GM18870 (cell line): ENCODE measurements around the gene TBCE.

Experiments
- ATAC-seq: cut with Tn5 transposase; IDR thresholded peaks from one replicate; pipeline ENCODE4 v1.9.1; 2021; ENCODE audit warnings: moderate library complexity; ENCODE audit not compliant: unreplicated experiment

The TBCE gene, protein sequence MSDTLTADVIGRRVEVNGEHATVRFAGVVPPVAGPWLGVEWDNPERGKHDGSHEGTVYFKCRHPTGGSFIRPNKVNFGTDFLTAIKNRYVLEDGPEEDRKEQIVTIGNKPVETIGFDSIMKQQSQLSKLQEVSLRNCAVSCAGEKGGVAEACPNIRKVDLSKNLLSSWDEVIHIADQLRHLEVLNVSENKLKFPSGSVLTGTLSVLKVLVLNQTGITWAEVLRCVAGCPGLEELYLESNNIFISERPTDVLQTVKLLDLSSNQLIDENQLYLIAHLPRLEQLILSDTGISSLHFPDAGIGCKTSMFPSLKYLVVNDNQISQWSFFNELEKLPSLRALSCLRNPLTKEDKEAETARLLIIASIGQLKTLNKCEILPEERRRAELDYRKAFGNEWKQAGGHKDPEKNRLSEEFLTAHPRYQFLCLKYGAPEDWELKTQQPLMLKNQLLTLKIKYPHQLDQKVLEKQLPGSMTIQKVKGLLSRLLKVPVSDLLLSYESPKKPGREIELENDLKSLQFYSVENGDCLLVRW

DNA sequence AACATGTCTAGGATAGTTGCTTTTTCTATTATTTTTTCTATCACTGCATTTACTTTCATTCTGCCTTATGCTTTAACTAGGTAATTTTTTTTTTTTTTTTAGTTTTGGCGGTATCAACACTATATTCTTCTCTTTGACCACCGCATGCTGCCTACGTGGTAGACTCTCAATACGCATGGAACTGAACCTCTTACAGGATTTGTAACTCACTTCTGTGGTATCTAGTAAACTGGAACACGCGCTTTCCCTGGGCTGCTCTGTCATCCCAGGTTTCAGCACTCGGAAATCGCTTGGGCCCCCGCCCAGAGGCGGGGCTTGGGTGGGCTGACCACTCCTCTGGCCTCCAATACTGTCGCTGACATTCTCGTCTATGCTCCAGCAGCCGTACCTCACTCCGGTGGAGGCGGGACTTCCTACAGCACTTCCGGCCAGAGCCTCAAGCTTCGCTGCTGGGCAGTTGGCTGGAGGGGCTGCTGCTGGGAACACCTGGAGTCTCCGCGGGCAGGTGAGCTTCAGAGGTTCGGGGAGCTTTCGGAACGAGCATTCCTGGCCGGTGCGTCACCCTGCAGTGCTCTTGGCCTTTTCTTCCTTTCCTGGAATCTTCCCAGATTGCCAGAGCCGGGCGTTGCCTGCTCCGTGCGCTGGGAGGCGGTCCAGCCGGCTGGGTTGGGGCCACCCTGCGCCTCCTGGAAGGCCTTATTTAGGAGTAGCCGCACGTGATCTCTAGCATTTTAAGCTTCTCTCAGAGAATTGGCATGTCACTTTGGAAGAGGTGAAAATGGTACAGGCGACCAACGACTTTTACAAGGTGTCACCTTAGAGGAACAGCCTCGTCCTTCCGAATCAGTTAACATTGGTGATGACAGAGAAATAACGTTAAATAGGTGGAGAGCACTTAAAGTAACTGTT, at the start of gene TBCE:
Gene TBCE, plus strand, starts transcription at position 428 of the 909 bp plus-strand sequence. CDS start 12,623 bp downstream, outside the sequence.
- ATAC-seq: peak; percentile 98

DNA sequence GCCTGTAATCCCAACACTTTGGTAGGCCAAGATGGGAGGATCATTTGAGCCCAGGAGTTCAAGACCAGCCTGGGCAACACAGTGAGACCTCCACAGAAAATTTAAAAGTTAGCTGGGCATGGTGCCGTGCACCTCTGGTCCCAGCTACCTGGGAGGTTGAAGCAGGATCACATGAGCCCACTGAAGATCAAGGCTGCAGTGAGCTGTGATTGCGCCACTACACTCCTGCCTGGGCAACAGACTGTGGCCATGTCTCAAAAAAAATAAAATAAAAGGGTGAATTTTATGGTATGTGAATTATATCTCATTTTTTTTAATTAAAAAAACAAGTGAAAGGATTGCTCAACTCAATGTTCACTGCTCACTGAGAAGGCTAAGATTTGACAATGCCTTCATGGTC, 48.0 kb upstream of the TBCE start:
- ATAC-seq: no peak

DNA sequence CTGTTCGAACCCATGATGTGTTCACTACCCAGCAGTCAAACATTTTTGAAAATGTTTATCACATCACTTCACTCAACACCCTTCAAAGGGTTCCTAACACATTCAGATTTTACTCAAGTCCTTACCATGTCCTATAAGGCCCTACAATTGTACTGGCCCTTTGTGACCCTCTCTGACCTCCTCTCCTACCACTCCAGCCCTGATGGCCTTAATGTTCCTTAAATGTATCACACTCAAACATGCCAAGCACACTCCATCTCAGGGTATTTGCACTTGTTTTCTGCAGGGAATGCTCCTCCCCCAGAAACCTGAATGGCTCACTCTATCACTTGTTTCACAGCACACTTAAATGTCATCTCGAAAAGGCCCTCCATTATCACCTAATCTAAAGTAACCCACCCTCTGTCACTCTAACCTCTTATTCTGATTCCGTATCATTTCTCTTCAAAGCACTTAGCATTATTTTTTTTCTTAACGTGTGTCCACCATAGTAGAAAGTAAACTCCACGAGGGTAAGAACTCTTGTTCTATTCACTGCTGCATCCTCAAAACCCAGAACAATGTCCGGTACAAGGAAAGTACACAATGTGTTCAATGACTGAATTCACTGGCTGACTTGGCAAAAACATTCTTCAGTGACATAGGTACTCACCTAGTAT, 46.6 kb upstream of the TBCE start:
- no peak for ATAC-seq

DNA sequence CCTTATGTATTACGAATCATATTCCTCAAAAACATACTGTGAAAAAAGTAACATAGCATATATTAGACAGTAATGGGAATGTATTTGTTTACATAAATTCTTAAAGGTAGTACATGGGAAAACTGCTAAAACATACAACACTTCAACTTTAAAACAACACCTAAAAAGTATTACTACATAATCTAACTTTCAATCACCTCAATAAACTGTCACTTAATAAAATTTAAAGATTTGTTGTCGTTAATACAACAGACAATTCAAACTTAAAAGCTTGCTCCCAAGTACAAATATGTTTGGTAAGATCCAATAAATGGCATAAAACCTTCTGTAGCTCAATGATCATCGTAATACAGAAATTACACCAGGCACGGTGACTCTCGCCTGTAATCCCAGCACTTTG, 42.9 kb upstream of the TBCE start:
- no peak for ATAC-seq

DNA sequence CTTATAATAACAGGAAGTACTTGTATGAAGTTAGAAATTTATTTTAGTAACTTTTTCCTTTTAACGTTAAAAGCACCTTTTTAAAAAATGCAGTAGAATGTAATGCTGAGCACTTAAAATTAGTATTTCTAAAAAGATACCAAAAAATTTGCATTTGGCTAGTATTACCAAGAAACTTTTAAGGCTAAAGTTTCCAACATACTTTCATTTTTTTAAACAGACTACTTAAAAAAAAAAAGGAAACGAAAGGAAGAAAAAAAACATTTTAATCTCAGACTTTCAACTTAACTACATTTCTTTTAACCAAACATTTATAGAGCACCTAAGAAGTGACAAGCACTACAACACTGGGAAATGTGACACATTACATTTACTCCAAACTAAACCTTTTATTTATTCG, 42.1 kb upstream of the TBCE start:
- no peak for ATAC-seq

DNA sequence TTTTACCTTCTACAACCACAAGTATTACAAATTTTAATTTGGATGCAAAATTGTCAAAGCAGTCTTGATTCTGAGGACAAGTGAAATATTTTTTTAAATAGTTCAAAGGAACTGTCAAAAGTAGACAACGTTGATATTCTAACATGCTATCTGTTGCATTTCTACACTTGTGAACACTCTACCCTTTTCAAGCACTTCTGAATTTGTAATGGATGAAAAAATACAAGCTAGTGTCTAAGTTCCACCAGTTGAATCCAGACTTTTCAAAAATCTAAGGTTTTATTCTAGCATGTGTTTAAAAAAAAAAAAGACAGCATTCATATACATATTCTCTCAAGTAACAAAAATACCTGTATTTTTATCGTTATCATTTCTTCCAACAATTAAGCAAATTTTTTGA, 41.4 kb upstream of the TBCE start:
- ATAC-seq: no peak

DNA sequence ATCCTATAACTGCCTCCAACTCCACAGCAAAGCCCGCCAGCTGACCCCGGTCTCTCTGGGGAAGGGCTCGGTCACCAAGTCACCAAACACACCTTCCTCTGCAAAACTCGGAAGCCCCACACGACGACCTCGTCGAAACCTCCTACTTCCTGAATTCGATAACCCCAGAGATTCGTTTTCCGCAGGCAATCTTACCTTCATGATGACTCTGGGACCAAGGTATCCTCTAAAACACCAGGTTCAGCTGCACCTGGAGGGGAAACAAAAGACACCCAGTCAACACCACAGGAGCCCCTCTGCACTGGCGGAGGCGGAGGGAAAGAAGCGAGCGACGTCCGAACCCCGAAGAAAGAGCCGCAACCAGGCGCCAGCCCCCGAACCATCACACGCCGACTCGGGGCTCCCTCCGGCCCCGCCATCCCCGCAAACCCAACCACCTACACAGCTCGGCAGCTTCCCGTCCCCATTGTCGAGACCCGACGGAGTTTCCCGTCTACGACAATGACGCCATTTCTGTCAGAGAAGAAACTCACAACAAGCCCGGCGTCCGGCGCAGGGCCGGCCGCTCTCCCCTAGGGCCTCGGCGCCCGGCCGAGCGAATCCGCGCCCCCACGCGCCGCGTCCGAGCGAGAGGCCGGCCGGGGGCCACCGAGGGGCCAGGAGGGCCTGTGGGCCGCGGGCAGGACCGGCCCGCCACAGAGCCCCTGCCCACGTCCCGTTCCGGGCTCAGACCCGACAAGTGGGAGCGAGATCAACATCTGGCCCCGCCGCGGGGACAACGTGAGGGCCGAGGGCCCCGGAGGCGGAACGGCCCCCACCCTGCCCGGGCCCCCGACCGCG, 40.3 kb upstream of the TBCE start:
- ATAC-seq: no peak

DNA sequence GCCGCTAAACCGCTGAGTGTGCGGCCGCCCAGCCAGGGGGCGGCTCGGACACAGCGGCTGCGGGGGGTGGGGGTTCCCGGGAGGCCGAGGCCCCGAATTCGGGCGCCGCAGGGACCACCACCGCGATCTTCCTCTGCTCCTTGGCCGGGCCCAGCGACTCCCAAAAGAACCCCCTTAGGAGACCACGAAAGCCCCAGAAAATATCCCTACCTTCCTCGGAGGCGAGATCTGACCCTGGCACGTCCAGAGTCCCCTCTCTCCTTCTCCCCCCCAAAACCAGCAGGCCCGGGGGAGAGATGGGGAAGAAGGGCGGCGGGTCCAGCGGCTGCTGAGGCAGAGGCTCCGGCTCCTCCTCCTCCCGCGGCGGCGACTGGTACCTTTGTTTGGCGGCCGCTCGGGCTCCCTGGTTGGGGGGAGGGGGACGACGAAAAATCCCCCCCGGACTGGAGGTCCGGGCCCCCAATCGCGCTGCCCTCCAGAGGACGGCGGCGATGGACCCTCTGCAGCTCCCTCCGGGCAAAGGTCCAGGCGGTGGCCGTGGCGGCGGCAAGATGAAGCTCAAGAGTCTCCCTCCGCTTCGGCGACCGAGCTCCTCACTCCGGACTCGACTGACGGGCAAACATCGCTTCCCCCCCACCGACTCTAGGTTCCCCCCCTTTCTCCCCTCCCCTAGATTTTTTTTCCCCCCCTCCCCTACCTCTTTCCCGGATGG, 39.5 kb upstream of the TBCE start, which contains the start of gene ARID4B:
Gene ARID4B, minus strand, starts transcription at position 621 of the 712 bp plus-strand sequence. CDS start 1,260 bp downstream, outside the sequence.
- ATAC-seq: no peak

DNA sequence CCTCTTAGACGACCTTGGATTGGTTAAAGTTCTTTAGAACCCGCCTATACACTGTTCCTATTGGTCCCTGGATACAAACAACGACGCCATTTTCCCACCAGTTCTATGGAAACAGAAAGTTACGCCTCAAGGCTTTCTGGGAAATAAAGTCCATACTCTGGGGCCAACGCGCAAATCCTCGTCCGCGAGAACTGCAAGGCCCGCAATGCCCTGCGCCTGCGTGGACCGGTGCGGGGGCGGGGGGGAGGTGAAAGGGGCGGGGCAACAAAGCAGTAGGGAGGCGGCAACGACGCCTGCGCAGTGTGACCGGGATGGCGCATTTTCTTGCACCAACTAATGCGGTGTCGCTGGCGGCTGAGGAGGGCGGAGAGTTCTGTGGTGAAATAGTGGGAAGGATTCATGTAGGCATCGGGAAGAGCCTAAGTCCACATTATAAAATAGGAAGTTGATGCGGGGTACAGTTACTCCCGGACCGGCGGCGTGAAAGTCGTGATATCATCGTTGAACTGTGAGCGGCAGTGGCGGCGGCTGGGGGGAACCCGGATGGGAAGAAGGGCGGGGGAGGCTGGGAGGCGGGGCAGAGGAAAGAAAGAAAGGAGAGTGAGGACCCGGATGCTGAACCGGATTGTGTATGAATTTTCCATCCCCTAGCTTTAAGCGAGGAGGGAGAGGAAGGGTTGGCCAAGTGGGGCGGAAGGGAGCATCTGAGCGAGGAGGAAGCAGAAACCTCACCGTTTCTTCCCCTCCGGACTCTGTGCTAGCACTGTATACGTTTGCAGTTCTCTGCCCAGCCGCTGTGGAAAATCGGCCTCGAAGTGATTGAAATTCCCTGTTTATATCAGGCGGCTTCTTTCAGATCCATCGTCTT, 38.7 kb upstream of the TBCE start, which contains the start of gene GGPS1:
Gene GGPS1, plus strand, starts transcription at position 300 of the 868 bp plus-strand sequence. CDS start 6,695 bp downstream, outside the sequence.
- peak; percentile 73 for ATAC-seq

DNA sequence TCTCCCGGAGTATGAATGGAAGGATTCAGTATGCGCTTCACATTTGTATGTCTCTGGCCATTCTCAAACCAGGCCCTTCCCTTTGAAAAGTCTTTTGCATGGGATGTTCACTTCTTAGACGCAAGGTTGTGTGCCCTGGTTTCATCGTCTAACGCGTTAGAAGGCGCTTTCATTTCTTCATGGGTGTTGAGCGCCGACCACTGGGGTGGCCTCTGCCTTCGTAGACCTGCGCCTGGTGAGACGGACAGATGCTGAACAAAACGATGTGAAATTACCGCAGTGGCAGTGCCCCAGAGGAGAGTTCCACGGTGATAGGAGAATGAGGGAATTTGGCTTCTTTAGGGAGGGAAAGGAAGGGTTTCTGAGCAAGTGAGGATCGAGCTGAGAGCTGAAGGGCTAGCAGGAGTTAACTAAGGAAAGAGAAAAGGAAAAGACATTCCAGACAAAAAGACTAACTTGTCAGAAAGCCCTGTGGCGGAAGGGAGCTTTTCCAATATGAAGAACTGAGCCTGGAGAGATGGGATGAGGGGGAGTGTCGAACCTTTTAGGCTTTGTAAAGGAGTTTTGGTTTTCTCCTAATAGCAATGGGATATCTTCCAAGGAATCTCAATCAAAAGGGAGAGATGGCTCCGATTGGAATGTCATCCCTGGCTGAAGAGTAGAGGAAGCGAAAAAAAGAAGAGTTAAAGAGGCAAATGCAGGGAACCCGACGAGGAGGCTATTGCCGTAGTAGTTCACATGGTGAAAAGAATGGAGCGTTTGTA, 37.9 kb upstream of the TBCE start:
- ATAC-seq: peak; percentile 20

DNA sequence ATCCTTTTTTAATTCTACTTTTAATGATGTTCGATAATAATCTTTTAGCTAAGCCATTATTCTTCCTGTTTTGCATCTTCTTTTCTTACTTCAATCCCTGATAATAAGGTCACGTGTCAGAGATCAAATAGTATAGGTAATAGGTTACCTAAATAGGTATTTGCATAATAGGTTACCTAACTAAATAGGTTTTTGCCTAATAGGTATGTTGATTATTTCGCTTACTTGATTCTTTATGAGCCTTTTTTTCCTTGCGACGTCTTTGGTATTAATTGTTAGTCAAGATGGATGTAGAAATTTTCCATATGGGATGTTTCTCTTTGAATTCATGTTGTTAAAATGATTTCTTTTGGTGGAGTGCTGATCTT, 36.3 kb upstream of the TBCE start:
- ATAC-seq: no peak

DNA sequence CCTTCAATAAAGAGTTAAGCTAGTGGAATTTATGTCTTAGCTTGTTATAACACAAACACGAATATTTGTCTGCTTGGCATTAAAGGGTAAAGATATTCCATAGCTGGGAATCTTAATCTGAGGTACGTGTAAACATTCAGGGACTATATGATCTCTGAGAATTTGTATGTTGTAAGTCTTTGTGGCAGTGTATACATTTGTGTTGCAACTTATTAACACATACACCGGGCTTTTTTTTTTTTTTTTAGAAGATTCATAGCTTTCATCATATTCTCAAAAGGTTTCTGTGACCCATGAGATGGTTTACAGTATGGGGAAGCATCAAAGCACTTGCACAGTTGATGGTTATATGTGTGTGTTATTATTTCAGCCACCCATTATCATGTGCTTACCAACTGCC, 35.8 kb upstream of the TBCE start:
- ATAC-seq: no peak

DNA sequence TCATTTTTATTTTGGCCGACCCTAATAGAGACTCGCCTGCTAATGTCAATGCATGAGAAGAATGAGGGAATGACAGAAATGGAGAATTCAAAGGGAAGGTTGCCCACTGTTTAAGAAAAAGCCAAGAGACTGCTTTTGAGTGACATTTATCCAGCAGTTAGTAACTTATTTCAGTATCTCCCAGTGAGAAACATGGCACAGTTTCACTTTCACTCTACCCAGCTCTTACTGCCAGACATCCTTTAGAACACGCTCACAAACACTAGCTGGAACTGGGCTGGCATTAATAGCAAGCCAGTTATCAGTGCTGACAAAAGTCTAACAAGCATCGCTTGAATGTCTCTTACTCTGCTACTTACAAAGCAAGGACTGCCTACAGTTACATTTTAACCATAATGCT, 30.3 kb upstream of the TBCE start:
- no peak for ATAC-seq

DNA sequence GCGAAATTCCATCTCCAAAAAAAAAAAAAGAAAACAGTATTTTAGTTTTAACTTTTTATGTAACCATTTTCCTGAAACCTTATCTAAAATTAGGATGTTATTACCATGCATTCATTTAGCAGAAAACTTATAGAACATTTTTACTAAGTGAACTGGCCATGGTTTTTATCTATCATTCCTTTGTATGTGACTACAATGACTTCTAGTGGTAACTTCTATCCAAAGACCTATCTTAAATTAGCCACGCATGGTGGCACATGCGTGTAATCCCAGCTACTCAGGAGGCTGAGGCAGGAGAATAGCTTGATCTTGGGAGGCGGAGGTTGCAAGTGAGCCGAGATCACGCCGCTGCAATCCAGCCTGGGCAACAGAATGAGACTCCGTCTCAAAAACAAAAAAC, 27.5 kb upstream of the TBCE start:
- no peak for ATAC-seq

DNA sequence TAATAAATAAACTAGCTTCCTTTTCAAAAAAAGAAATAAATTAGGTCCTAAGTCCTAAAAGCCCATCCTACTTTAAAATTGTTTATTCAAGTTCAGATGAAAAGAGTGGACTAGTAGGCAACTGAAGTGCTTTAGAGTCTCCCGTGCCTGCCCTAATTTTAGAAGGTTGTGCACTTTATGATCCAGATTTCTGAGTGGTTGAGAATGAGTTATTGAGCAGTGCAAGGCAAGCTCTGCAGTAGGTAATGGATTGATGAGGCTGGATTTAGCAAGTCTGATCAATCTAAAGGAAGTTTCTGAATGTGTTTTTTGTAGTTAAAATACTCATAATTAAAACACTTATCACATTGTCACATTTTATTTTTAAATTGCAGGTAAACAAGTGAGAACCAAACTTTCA, 25.9 kb upstream of the TBCE start:
- ATAC-seq: no peak

DNA sequence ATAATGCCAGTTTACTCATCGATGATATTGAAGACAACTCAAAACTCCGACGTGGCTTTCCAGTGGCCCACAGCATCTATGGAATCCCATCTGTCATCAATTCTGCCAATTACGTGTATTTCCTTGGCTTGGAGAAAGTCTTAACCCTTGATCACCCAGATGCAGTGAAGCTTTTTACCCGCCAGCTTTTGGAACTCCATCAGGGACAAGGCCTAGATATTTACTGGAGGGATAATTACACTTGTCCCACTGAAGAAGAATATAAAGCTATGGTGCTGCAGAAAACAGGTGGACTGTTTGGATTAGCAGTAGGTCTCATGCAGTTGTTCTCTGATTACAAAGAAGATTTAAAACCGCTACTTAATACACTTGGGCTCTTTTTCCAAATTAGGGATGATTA, 25.2 kb upstream of the TBCE start:
- ATAC-seq: no peak

DNA sequence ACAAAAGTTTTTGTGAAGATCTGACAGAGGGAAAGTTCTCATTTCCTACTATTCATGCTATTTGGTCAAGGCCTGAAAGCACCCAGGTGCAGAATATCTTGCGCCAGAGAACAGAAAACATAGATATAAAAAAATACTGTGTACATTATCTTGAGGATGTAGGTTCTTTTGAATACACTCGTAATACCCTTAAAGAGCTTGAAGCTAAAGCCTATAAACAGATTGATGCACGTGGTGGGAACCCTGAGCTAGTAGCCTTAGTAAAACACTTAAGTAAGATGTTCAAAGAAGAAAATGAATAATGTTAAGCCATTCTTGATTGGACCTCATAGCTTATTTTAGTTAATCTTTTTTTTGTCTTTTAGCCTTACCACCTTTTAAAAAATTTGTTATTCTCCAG, 24.8 kb upstream of the TBCE start:
- ATAC-seq: no peak

DNA sequence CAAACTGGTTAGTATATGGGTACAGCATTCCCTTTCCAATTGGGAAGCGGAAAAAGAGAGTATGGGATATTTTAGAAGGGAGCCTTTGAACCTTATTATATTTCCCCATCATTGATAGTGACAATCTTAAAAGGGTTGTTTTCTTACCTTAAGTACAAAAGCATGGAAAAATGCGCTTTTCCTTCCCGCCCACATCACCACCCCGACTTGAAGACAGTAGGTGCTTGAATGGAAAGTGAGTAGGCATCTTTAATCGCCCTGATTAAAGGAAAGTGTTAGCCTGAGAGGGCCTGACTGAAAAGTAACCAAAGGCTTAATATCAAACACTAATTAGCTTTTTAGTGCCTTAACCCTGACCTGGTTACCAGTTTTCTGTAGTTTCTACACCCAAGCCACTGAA, 23.5 kb upstream of the TBCE start:
- no peak for ATAC-seq
